SU-DHL-6 (cell line): ENCODE data around the gene ZC3H12C.

Experiments
- H2AFZ ChIP-seq: fragments of 200-600 bp; sonication (generic); 2 replicates; pipeline ENCODE4 v1.6.1; 2014; ENCODE audit warnings: low read depth, mild to moderate bottlenecking, moderate library complexity, mixed read lengths, antibody characterized with exemption, low read length; ENCODE audit not compliant: severe bottlenecking
- H3F3A ChIP-seq: fragments of 200-600 bp; shearing (Covaris generic); 2 replicates; pipeline ENCODE4 v1.6.0; 2016; ENCODE audit warnings: antibody characterized with exemption, mild to moderate bottlenecking; ENCODE audit not compliant: insufficient read depth
- H3K27ac ChIP-seq: fragments of 200-600 bp; sonication (generic); 2 replicates; pipeline ENCODE4 v1.5.1; 2016; ENCODE audit warnings: low read depth, mild to moderate bottlenecking, low read length, moderate library complexity, mixed read lengths
- H3K27me3 ChIP-seq: fragments of 200-600 bp; sonication (generic), shearing (Covaris generic); 2 replicates; pipeline ENCODE4 v1.6.0; 2014; ENCODE audit warnings: mild to moderate bottlenecking, low read length
- H3K36me3 ChIP-seq: fragments of 200-600 bp; sonication (generic); 2 replicates; pipeline ENCODE4 v1.6.1; 2014; ENCODE audit warnings: mild to moderate bottlenecking, low read length, mixed read lengths
- H3K4me2 ChIP-seq: fragments of 300-600, 200-600 bp; shearing (Covaris generic), sonication (generic); 2 replicates; pipeline ENCODE4 v1.6.0; 2014; ENCODE audit warnings: low read length, low read depth, mild to moderate bottlenecking; ENCODE audit not compliant: poor library complexity, severe bottlenecking
- H3K4me3 ChIP-seq: fragments of 200-600 bp; sonication (generic); 2 replicates; pipeline ENCODE4 v1.5.1; 2014; ENCODE audit warnings: antibody characterized with exemption, low read length, mild to moderate bottlenecking, mixed read lengths; ENCODE audit not compliant: insufficient read depth, poor library complexity, severe bottlenecking
- H3K79me2 ChIP-seq: fragments of 200-600 bp; sonication (generic); 2 replicates; pipeline ENCODE4 v1.6.1; 2014; ENCODE audit warnings: mild to moderate bottlenecking, low read length, moderate library complexity; ENCODE audit not compliant: insufficient read depth
- H3K9ac ChIP-seq: fragments of 200-600 bp; sonication (generic); 2 replicates; pipeline ENCODE4 v1.7.0; 2014; ENCODE audit warnings: mild to moderate bottlenecking, low read length
- H3K9me2 ChIP-seq: fragments of 200-600 bp; sonication (generic); replicated peaks from 2 replicates; pipeline ENCODE4 v1.6.1; 2014; ENCODE audit warnings: low read length; ENCODE audit not compliant: insufficient read depth
- H3K9me3 ChIP-seq: fragments of 200-600 bp; sonication (generic); 2 replicates; pipeline ENCODE4 v1.6.1; 2014; ENCODE audit warnings: low read length, mixed read lengths; ENCODE audit not compliant: insufficient read depth
- H4K20me1 ChIP-seq: fragments of 200-600 bp; sonication (generic); 2 replicates; pipeline ENCODE4 v1.6.1; 2014; ENCODE audit warnings: low read depth, mild to moderate bottlenecking, antibody characterized with exemption, low read length, moderate library complexity, mixed read lengths
- EZH2phosphoT487 ChIP-seq: fragments of 200-600 bp; sonication (generic), shearing (Covaris generic); conservative IDR thresholded peaks from 2 replicates; pipeline ENCODE4 v1.6.1; 2018; ENCODE audit warnings: mild to moderate bottlenecking, antibody characterized with exemption, low read length, moderate library complexity, mixed read lengths
- TF ChIP-seq, protein P1 (sequence below): fragments of 200-600 bp; sonication (generic); IDR thresholded peaks from one replicate; pipeline ENCODE4 v1.5.1; 2017; ENCODE audit warnings: antibody characterized with exemption, mild to moderate bottlenecking, low read length, moderate library complexity; ENCODE audit not compliant: insufficient read depth, poor library complexity, severe bottlenecking

Gene ZC3H12C

DNA sequence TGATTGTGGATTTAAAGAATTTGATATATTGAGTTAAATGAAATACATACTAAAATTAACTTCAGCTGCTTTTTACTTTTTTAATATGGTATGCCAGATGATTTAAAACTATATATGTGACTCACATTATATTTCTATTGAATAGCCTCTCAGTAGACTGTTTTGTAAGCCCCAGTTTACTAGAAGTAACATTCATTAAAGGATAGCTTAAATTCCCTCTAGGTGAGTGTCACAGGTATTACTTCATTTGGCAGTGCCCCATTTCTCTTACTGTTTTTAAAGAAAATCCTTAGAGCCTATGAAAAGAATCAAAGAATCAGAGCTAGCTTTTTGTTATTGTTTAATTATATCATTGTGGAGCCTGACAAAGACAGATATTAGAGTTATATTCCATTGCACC is 48.6 kb downstream of the ZC3H12C start:
- H3K4me3 ChIP-seq = no peak overlapping the region
- H3F3A ChIP-seq = no peaks in the 10 kb centered on the region
- no peaks in the 10 kb centered on the region for H3K9me2 ChIP-seq
- H3K27me3 ChIP-seq = no peaks in the 10 kb centered on the region
- H3K36me3 ChIP-seq = no peaks in the 10 kb centered on the region
- no peak overlapping the region for H3K27ac ChIP-seq
- TF ChIP-seq, protein P1, sequence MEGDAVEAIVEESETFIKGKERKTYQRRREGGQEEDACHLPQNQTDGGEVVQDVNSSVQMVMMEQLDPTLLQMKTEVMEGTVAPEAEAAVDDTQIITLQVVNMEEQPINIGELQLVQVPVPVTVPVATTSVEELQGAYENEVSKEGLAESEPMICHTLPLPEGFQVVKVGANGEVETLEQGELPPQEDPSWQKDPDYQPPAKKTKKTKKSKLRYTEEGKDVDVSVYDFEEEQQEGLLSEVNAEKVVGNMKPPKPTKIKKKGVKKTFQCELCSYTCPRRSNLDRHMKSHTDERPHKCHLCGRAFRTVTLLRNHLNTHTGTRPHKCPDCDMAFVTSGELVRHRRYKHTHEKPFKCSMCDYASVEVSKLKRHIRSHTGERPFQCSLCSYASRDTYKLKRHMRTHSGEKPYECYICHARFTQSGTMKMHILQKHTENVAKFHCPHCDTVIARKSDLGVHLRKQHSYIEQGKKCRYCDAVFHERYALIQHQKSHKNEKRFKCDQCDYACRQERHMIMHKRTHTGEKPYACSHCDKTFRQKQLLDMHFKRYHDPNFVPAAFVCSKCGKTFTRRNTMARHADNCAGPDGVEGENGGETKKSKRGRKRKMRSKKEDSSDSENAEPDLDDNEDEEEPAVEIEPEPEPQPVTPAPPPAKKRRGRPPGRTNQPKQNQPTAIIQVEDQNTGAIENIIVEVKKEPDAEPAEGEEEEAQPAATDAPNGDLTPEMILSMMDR = no peak
- no peak for TF ChIP-seq EZH2phosphoT487
- H3K4me2 ChIP-seq = no peak overlapping the region
- no peaks in the 10 kb centered on the region for H4K20me1 ChIP-seq
- H3K9ac ChIP-seq = no peak overlapping the region
- no peaks in the 10 kb centered on the region for H3K79me2 ChIP-seq
- no peaks in the 10 kb centered on the region for H3K9me3 ChIP-seq
- no peak overlapping the region for H2AFZ ChIP-seq

DNA sequence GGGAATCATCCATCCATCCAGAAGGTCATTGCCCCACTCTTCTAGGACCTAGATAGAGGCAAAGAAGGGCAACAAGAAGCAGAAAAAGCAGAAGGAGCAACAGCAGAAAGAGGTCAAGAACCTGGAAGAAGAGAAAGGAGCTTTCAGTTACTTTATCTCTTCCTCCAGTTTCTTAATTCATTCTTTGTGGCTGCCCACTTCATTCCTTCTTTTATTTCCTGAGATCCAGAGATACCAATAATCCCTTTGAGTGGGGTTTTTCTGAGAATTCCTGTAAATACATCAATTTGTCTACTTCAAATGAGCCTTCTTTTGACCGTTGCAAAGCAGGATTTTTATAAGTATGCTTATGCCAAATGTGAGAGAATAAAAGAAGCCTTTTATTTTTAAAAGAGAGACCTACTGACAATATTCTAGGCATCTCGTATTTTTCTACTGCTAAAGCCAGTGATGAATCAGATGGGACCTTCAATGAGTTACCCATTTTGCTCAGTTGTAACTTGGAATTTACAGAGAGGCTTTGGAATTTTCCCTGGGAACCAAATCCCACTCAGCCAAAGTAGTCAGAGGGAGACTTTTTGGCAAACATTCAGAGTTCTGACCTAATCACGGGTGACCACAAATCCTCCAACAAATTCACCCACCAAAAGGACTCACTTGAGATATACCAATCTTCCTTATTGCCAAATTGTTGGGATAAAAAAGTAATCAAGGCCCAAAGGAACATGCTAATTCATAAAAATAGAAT is 54.9 kb downstream of the ZC3H12C start:
- Histone ChIP-seq H3K9me3 (no peaks in the 10 kb centered on the region), H2AFZ (no peak overlapping the region), H3K4me2 (no peak overlapping the region), H4K20me1 (no peaks in the 10 kb centered on the region), H3F3A (no peaks in the 10 kb centered on the region), H3K9me2 (no peaks in the 10 kb centered on the region), H3K36me3 (no peaks in the 10 kb centered on the region), H3K27ac (no peak overlapping the region), H3K4me3 (no peak overlapping the region), H3K27me3 (no peaks in the 10 kb centered on the region), H3K79me2 (no peaks in the 10 kb centered on the region), H3K9ac (no peak overlapping the region)
- TF ChIP-seq EZH2phosphoT487 = no peak
- TF ChIP-seq, protein P1 = no peak

DNA sequence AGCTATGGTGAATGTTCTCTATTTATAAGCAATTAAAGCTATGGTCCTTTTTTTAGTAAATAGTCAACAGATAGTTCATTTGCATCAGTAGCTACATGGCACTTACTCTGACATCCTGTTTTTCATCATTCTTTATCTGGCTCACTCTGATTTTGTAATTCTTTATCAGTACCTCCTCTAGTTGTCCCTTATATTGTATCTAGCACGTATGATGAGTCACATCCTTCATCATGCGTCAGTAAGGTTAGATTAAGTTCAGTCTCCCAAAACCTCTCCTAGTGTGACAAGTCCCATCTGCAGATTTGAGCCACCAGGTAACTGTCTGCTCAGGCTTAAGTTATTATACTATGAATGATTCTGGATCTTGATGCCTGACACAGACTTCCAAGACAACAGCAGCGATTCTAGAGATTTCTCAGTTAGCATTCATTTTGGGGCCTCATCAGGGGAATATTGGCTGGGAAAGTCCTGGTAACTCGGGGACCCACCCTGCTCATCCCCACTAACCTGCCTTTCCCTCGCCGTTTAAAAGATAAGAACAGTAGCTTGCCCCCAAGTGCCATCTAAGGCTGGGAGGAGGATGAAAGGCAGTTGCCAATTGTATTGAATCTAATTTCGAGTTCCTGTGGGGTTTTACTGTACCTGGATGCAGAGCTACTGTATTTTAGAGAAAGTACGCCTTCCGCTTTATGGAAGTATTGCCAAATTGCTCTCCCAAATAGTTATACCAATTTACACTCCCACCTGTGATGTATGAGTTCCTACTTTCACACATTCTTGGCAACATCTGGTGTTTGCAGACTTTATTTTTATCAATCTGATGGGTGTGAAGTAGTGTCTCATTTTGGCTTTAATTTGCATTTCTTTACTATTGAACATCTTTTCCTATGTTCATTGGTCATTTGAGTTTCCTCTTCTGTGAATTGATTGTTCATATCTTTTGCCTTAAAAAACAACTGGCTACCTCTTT is 55.9 kb downstream of the ZC3H12C start:
- H3K9me2 ChIP-seq = no peaks in the 10 kb centered on the region
- no peak overlapping the region for H3K27ac ChIP-seq
- no peak overlapping the region for H2AFZ ChIP-seq
- H3K9ac ChIP-seq = no peak overlapping the region
- H3K36me3 ChIP-seq = no peaks in the 10 kb centered on the region
- no peaks in the 10 kb centered on the region for H4K20me1 ChIP-seq
- no peak overlapping the region for H3K4me2 ChIP-seq
- no peaks in the 10 kb centered on the region for H3K79me2 ChIP-seq
- H3K4me3 ChIP-seq = no peak overlapping the region
- TF ChIP-seq, protein P1 = no peak
- no peaks in the 10 kb centered on the region for H3K27me3 ChIP-seq
- H3K9me3 ChIP-seq = no peaks in the 10 kb centered on the region
- H3F3A ChIP-seq = no peaks in the 10 kb centered on the region
